Uterus (tissue), 2 donors: ENCODE measurements around the gene SPDYE16.
"Not testable (repeated sequence)": the region's sequence is repeated elsewhere in the genome, so short reads cannot be mapped to it uniquely, and the experiment has no call there.

Experiments used
- POLR2A ChIP-seq, 2 donors: fragments of 450-650 bp; IDR thresholded peaks; one replicate each; pipeline ENCODE4 v1.6.1; 2016; ENCODE audit warnings: antibody characterized with exemption in 2 of 2, mild to moderate bottlenecking in 1 of 2, moderate library complexity in 1 of 2
- TF ChIP-seq, protein P1 (sequence below), 4 experiments: fragments of 200-600 bp in 2 of 4; fragments of 450-650 bp in 2 of 4; sonication (generic) in 2 of 4; IDR thresholded peaks; one replicate each; pipeline ENCODE4 v1.5.1; 2016 to 2019; ENCODE audit warnings: antibody characterized with exemption in 4 of 4, mild to moderate bottlenecking in 2 of 4, moderate library complexity in 1 of 4

DNA sequence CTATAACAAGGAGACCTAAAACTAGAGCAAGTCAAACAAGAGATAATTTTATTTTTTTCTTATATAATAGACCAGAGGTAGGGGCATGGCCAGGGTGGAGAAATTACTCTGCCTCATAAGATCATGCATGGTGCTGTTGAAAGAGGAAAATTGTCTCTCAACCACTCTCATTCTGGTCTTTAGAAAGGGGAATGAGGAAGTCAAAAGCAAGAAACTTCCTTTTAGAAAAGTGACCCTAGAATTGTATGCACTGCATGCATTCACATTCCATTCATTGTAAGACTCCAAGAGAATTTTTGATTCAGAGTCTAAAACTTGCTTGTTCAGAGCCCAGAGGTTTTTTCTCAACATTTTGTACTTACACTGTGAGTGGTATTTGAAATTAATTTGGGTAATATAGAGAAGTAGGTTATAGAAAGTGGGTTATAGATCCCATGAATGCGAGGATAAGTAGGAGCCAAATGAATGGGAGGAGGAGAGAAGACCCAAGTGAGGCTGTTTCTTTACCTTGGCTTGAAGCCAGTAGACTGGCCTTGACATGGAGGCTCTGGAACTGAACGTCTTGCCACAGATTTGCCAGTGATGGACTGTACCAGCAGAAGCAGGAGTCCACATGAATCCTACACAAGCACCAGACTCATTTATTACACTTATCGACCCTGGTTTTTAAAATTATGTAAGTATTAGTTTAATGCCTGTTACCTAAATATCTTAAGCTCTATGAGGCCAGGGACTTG lies 33.0 kb upstream of the SPDYE16 start:
- TF ChIP-seq, protein P1, sequence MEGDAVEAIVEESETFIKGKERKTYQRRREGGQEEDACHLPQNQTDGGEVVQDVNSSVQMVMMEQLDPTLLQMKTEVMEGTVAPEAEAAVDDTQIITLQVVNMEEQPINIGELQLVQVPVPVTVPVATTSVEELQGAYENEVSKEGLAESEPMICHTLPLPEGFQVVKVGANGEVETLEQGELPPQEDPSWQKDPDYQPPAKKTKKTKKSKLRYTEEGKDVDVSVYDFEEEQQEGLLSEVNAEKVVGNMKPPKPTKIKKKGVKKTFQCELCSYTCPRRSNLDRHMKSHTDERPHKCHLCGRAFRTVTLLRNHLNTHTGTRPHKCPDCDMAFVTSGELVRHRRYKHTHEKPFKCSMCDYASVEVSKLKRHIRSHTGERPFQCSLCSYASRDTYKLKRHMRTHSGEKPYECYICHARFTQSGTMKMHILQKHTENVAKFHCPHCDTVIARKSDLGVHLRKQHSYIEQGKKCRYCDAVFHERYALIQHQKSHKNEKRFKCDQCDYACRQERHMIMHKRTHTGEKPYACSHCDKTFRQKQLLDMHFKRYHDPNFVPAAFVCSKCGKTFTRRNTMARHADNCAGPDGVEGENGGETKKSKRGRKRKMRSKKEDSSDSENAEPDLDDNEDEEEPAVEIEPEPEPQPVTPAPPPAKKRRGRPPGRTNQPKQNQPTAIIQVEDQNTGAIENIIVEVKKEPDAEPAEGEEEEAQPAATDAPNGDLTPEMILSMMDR (IDR thresholded peaks at IDR 0.05): not testable (repeated sequence)
- TF ChIP-seq POLR2A (IDR thresholded peaks at IDR 0.05): not testable (repeated sequence)
